ENCODE measurements around the gene RGS9BP. TPM values are rescaled to one million over a fixed set of nuclear protein-coding genes. Genes with fewer than 3 reads are reported as not detected.

The RGS9BP gene
- total RNA-seq, 1 donor from 2014 or later = 0.79 TPM

- no peak for TF ChIP-seq CTCF (IDR thresholded peaks at IDR 0.05; ENCODE audit: insufficient read depth, low read length, severe bottlenecking)
- Histone ChIP-seq H3K36me3 (ENCODE audit: control insufficient read depth, insufficient read depth, low read length) (peaks cover 6% of the 10 kb centered on the region), H3K4me3 (ENCODE audit: low read depth, low read length) (no peak overlapping the region), H3K27me3 (ENCODE audit: control insufficient read depth, insufficient read depth, low read length) (no peaks in the 10 kb centered on the region)
- no peak for FAIRE-seq
- no peak for DNase-seq (ENCODE audit: low read depth)
Observed at GRCh38 chr19:32658527-32658926, 17.1 kb upstream of the RGS9BP start.

- DNase-seq (ENCODE audit: low read depth) = no peak
- Histone ChIP-seq H3K4me3 (ENCODE audit: low read depth, low read length) (no peak overlapping the region), H3K27me3 (ENCODE audit: control insufficient read depth, insufficient read depth, low read length) (no peaks in the 10 kb centered on the region), H3K36me3 (ENCODE audit: control insufficient read depth, insufficient read depth, low read length) (peaks cover 3% of the 10 kb centered on the region)
- no peak for FAIRE-seq
- TF ChIP-seq CTCF (IDR thresholded peaks at IDR 0.05; ENCODE audit: insufficient read depth, low read length, severe bottlenecking) = no peak
Observed at GRCh38 chr19:32661318-32661717, 14.3 kb upstream of the RGS9BP start.

GRCh38 chr19:32662186-32662585, 13.5 kb upstream of the RGS9BP start:
- Histone ChIP-seq H3K27me3 (ENCODE audit: control insufficient read depth, insufficient read depth, low read length) (no peaks in the 10 kb centered on the region), H3K4me3 (ENCODE audit: low read depth, low read length) (no peak overlapping the region), H3K36me3 (ENCODE audit: control insufficient read depth, insufficient read depth, low read length) (peaks cover 7% of the 10 kb centered on the region)
- FAIRE-seq = no peak
- DNase-seq (ENCODE audit: low read depth) = peak; percentile 23
- no peak for TF ChIP-seq CTCF (IDR thresholded peaks at IDR 0.05; ENCODE audit: insufficient read depth, low read length, severe bottlenecking)

- no peak overlapping the region for H3K4me3 ChIP-seq (ENCODE audit: low read depth, low read length)
- no peak for FAIRE-seq
- peaks cover 3% of the 10 kb centered on the region for H3K36me3 ChIP-seq (ENCODE audit: control insufficient read depth, insufficient read depth, low read length)
- no peaks in the 10 kb centered on the region for H3K27me3 ChIP-seq (ENCODE audit: control insufficient read depth, insufficient read depth, low read length)
- no peak for DNase-seq (ENCODE audit: low read depth)
- no peak for TF ChIP-seq CTCF (IDR thresholded peaks at IDR 0.05; ENCODE audit: insufficient read depth, low read length, severe bottlenecking)
Observed at GRCh38 chr19:32666084-32666483, 9.6 kb upstream of the RGS9BP start.

GRCh38 chr19:32669310-32669709, 6.3 kb upstream of the RGS9BP start:
- FAIRE-seq (no peak), DNase-seq (ENCODE audit: low read depth) (no peak)
- no peaks in the 10 kb centered on the region for H3K27me3 ChIP-seq (ENCODE audit: control insufficient read depth, insufficient read depth, low read length)
- H3K4me3 ChIP-seq (ENCODE audit: low read depth, low read length) = no peak overlapping the region
- H3K36me3 ChIP-seq (ENCODE audit: control insufficient read depth, insufficient read depth, low read length) = peaks cover 5% of the 10 kb centered on the region
- TF ChIP-seq CTCF (IDR thresholded peaks at IDR 0.05; ENCODE audit: insufficient read depth, low read length, severe bottlenecking) = no peak

GRCh38 chr19:32671883-32672593, 3.6 kb upstream of the RGS9BP start:
- Histone ChIP-seq H3K4me3 (ENCODE audit: low read depth, low read length) (no peak overlapping the region), H3K27me3 (ENCODE audit: control insufficient read depth, insufficient read depth, low read length) (peaks cover 11% of the 10 kb centered on the region), H3K36me3 (ENCODE audit: control insufficient read depth, insufficient read depth, low read length) (peaks cover 3% of the 10 kb centered on the region)
- FAIRE-seq (no peak), DNase-seq (ENCODE audit: low read depth) (no peak)
- TF ChIP-seq CTCF (IDR thresholded peaks at IDR 0.05; ENCODE audit: insufficient read depth, low read length, severe bottlenecking) = no peak

All from bronchial epithelial cell (primary cell).